GM19238 (cell line): ENCODE data around the gene USP1.

Experiments
- DNase-seq: peaks from one replicate; pipeline ENCODE4 v3.0.0; 2011; ENCODE audit warnings: low spot score; ENCODE audit not compliant: insufficient read length

USP1 gene

GRCh38 chr1:62426794-62427193, 10.1 kb upstream of the USP1 start:
- DNase-seq = no peak

GRCh38 chr1:62428351-62428750, 8.5 kb upstream of the USP1 start:
- no peak for DNase-seq

- no peak for DNase-seq
Observed at GRCh38 chr1:62429581-62429980, 7.3 kb upstream of the USP1 start.

- no peak for DNase-seq
Observed at GRCh38 chr1:62433861-62434617, 2.8 kb upstream of the USP1 start.

- DNase-seq = no peak
Observed at GRCh38 chr1:62434618-62435001, 2.2 kb upstream of the USP1 start.

GRCh38 chr1:62435231-62436038, 1.4 kb upstream of the USP1 start:
- no peak for DNase-seq

GRCh38 chr1:62436039-62436465, 797 bp upstream of the USP1 start:
- no peak for DNase-seq

- DNase-seq = no peak
Observed at GRCh38 chr1:62437273-62437940, 558 bp downstream of the USP1 start.

GRCh38 chr1:62438163-62438562, 1.3 kb downstream of the USP1 start:
- no peak for DNase-seq

- peak; percentile 23 for DNase-seq
Observed at GRCh38 chr1:62439652-62440371, 3.0 kb downstream of the USP1 start.

- DNase-seq = no peak
Observed at GRCh38 chr1:62444701-62445100, 7.9 kb downstream of the USP1 start.

- DNase-seq = no peak
Observed at GRCh38 chr1:62448221-62448933, 11.5 kb downstream of the USP1 start.

GRCh38 chr1:62450301-62450700, 13.5 kb downstream of the USP1 start:
- DNase-seq = no peak

- DNase-seq = no peak
Observed at GRCh38 chr1:62452951-62453350, 16.1 kb downstream of the USP1 start.

- DNase-seq = no peak
Observed at GRCh38 chr1:62457955-62458354, 21.1 kb downstream of the USP1 start.

GRCh38 chr1:62462370-62462769, 25.5 kb downstream of the USP1 start:
- no peak for DNase-seq

GRCh38 chr1:62467092-62467491, 30.2 kb downstream of the USP1 start:
- DNase-seq = no peak

- DNase-seq = no peak
Observed at GRCh38 chr1:62476525-62477219, 39.8 kb downstream of the USP1 start.

- DNase-seq = no peak
Observed at GRCh38 chr1:62481681-62482080, 44.8 kb downstream of the USP1 start.

GRCh38 chr1:62484824-62485468, 48.1 kb downstream of the USP1 start:
- DNase-seq = no peak
